Activated naive CD4-positive, alpha-beta T cell treated with Interleukin-2 at 50 U/mL for 16 hours (primary cell): ENCODE measurements around the gene KLHL7.
"Not testable (repeated sequence)": the region's sequence is repeated elsewhere in the genome, so short reads cannot be mapped to it uniquely, and the experiment has no call there.

ENCODE experiments used
- DNase-seq: peaks from one replicate; pipeline ENCODE4 v3.0.0-alpha.2; 2020

KLHL7 gene

GRCh38 chr7:23109470-23109869, 3.9 kb downstream of the KLHL7 start:
- no peak for DNase-seq

GRCh38 chr7:23114896-23115295, 9.3 kb downstream of the KLHL7 start:
- no peak for DNase-seq

- DNase-seq, result no peak
These were observed 10.4 kb downstream of the KLHL7 start for GRCh38 chr7:23115991-23116390.

- DNase-seq, result no peak
These were observed 12.3 kb downstream of the KLHL7 start for GRCh38 chr7:23117841-23118240.

- DNase-seq, result no peak
These were observed 14.5 kb downstream of the KLHL7 start for GRCh38 chr7:23120106-23120505.

- DNase-seq, result no peak
These were observed 15.6 kb downstream of the KLHL7 start for GRCh38 chr7:23121165-23121564.

- no peak for DNase-seq
These were observed 17.4 kb downstream of the KLHL7 start for GRCh38 chr7:23123007-23123406.

GRCh38 chr7:23123465-23123864, 17.9 kb downstream of the KLHL7 start:
- no peak for DNase-seq

GRCh38 chr7:23129036-23129435, 23.5 kb downstream of the KLHL7 start:
- no peak for DNase-seq

- not testable (repeated sequence) for DNase-seq
These were observed 26.2 kb downstream of the KLHL7 start for GRCh38 chr7:23131799-23132198.

GRCh38 chr7:23133797-23134196, 28.2 kb downstream of the KLHL7 start:
- no peak for DNase-seq

GRCh38 chr7:23135755-23136154, 30.2 kb downstream of the KLHL7 start:
- no peak for DNase-seq

- DNase-seq, result no peak
These were observed 30.6 kb downstream of the KLHL7 start for GRCh38 chr7:23136216-23136615.

- no peak for DNase-seq
These were observed 52.1 kb downstream of the KLHL7 start for GRCh38 chr7:23157679-23158078.

GRCh38 chr7:23158546-23158945, 53.0 kb downstream of the KLHL7 start:
- DNase-seq, result no peak

GRCh38 chr7:23161482-23161881, 55.9 kb downstream of the KLHL7 start:
- no peak for DNase-seq

- DNase-seq, result no peak
These were observed 59.3 kb downstream of the KLHL7 start for GRCh38 chr7:23164846-23165245.

GRCh38 chr7:23165316-23165715, 59.7 kb downstream of the KLHL7 start:
- DNase-seq, result no peak

GRCh38 chr7:23167691-23168090, 62.1 kb downstream of the KLHL7 start:
- no peak for DNase-seq

GRCh38 chr7:23168111-23168885, 62.7 kb downstream of the KLHL7 start:
- DNase-seq, result no peak

- DNase-seq, result no peak
These were observed 70.4 kb downstream of the KLHL7 start for GRCh38 chr7:23175938-23176337.

- DNase-seq, result peak; percentile 96
These were observed 76.3 kb downstream of the KLHL7 start, which contains the start of gene NUP42 for GRCh38 chr7:23181684-23182553. TSS of gene NUP42 (plus strand) at chr7:23182048. CDS start at chr7:23182086, 38 bp downstream.

- DNase-seq, result no peak
These were observed 77.9 kb downstream of the KLHL7 start for GRCh38 chr7:23183279-23184012.
